Lung (tissue), 12 donors: Measurements from ENCODE around the gene SSBP3. TPM values are rescaled to one million over a fixed set of nuclear protein-coding genes. Genes with fewer than 3 reads are reported as not detected.

Experiments
- ATAC-seq: fragments of 200-7000 bp; cut with Tn5 transposase; one replicate; pipeline ENCODE4 v1.9.1; 2020; ENCODE audit warnings: moderate number of reproducible peaks; ENCODE audit not compliant: insufficient read depth, low FRiP score
- DNase-seq, 3 donors: peaks; one replicate each; pipeline ENCODE4 v3.0.0-alpha.2; 2013 to 2017
- H3K27ac ChIP-seq, 2 donors: one replicate each; pipeline ENCODE4 v1.5.1; 2013; ENCODE audit warnings: mild to moderate bottlenecking in 2 of 2, moderate library complexity in 2 of 2, control low read depth in 1 of 2, inconsistent platforms in 1 of 2, low read depth in 1 of 2, low read length in 1 of 2
- H3K27me3 ChIP-seq, 3 donors: one replicate each; pipeline ENCODE4 v1.5.1; 2013; ENCODE audit warnings: low read length in 2 of 3; ENCODE audit not compliant: control insufficient read depth in 3 of 3, insufficient read depth in 3 of 3
- H3K36me3 ChIP-seq, 4 donors: one replicate each; pipeline ENCODE4 v1.5.1; 2013; ENCODE audit warnings: low read length in 4 of 4, mild to moderate bottlenecking in 1 of 4, moderate library complexity in 1 of 4; ENCODE audit not compliant: control insufficient read depth in 4 of 4, insufficient read depth in 4 of 4
- H3K4me1 ChIP-seq, 5 donors: one replicate each; pipeline ENCODE4 v1.5.1; 2013; ENCODE audit warnings: low read length in 5 of 5, mild to moderate bottlenecking in 2 of 5, moderate library complexity in 1 of 5; ENCODE audit not compliant: control insufficient read depth in 5 of 5, insufficient read depth in 5 of 5
- H3K4me3 ChIP-seq: one replicate; pipeline ENCODE4 v1.5.1; 2013; ENCODE audit warnings: mild to moderate bottlenecking, control low read depth, moderate library complexity
- H3K9ac ChIP-seq, 2 donors: one replicate each; pipeline ENCODE4 v1.5.1; 2013; ENCODE audit warnings: low read length in 2 of 2, control low read depth in 1 of 2; ENCODE audit not compliant: insufficient read depth in 1 of 2
- H3K9me3 ChIP-seq, 4 donors: one replicate each; pipeline ENCODE4 v1.5.1; 2013; ENCODE audit warnings: low read length in 3 of 4, mild to moderate bottlenecking in 1 of 4, moderate library complexity in 1 of 4; ENCODE audit not compliant: control insufficient read depth in 4 of 4, insufficient read depth in 3 of 4
- CTCF ChIP-seq: IDR thresholded peaks from 2 replicates; pipeline ENCODE4 v1.5.1; 2012; ENCODE audit warnings: mild to moderate bottlenecking; ENCODE audit errors: control extremely low read depth, extremely low read depth
- WGBS, 2 donors: extraction: QIAGEN DNeasy Blood & Tissue Kit; methylation state at CpG; one replicate each; pipeline ENCODE4 v1.1.7; 2013; 5-methylcytosine and 5-hydroxymethylcytosine counted together
- polyA plus RNA-seq, 2 donors: library from polyadenylated mRNA; stranded (reverse); fragments of 200-250 nt; gene quantifications; one replicate each; pipeline ENCODE4 v1.2.1, GENCODE V29; 2013
- total RNA-seq, 2 donors: library from RNA; depleted of rRNA in 1 of 2; stranded (reverse); fragments of >200 nt in 1 of 2; gene quantifications; one replicate each; pipeline ENCODE4 v1.2.1, GENCODE V29; 2014 to 2021
- donor health status: control.
- donor health status: control.
- donor health status: Bipolar disorder and iron deficiency.
- donor health status: healthy.
- donor health status: DM: yes; HTN: yes; CAD: no.

The SSBP3 gene
- total and polyA plus RNA-seq, 4 donors, result 15.9 to 47.8 (median 34.8) TPM

- DNase-seq (no peak), ATAC-seq (no peak)
- no peak overlapping the region for H3K4me3 ChIP-seq
- WGBS, 2 donors, result 23 to 45% methylated on average over 10 of the region's 10 CpGs
- no peak for TF ChIP-seq CTCF
- peaks cover 19 to 45% (median 29%) of the 10 kb centered on the region in 5 donors for H3K4me1 ChIP-seq
- peaks cover 2 to 27% (median 18%) of the 10 kb centered on the region in 4 donors for H3K36me3 ChIP-seq
- no peaks in the 10 kb centered on the region for H3K27me3 ChIP-seq
- H3K9ac ChIP-seq, result no peak overlapping the region
- H3K27ac ChIP-seq, result peak overlapping the region in 1 of 2 donors; percentile 1
- no peaks in the 10 kb centered on the region for H3K9me3 ChIP-seq
Measured at GRCh38 chr1:54403808-54404261, 2.4 kb downstream of the SSBP3 start.

GRCh38 chr1:54403405-54403804 is 2.8 kb downstream of the SSBP3 start:
- no peak for TF ChIP-seq CTCF
- peak overlapping the region in 1 of 2 donors; percentile 60 for H3K27ac ChIP-seq
- no peak overlapping the region for H3K9ac ChIP-seq
- H3K9me3 ChIP-seq, result no peaks in the 10 kb centered on the region
- peak in 1 of 3 donors; percentile 35 for DNase-seq
- H3K4me1 ChIP-seq, result peaks cover 18 to 41% (median 29%) of the 10 kb centered on the region in 5 donors
- no peak for ATAC-seq
- WGBS, 2 donors, result 63 to 72% methylated on average over 9 of the region's 9 CpGs
- no peak overlapping the region for H3K4me3 ChIP-seq
- H3K27me3 ChIP-seq, result no peaks in the 10 kb centered on the region
- peaks cover 2 to 31% (median 21%) of the 10 kb centered on the region in 4 donors for H3K36me3 ChIP-seq

GRCh38 chr1:54402896-54403295 is 3.3 kb downstream of the SSBP3 start:
- Histone ChIP-seq H3K4me1 (peaks cover 15 to 38% (median 27%) of the 10 kb centered on the region in 5 donors), H3K9ac (peak overlapping the region in 1 of 2 donors; percentile 7), H3K9me3 (no peaks in the 10 kb centered on the region), H3K4me3 (no peak overlapping the region), H3K36me3 (peaks cover 2 to 36% (median 22%) of the 10 kb centered on the region in 4 donors), H3K27ac (peak overlapping the region; percentile 37 to 60), H3K27me3 (no peaks in the 10 kb centered on the region)
- ATAC-seq (no peak), DNase-seq (peak in 1 of 3 donors; percentile 28)
- 63 to 68% methylated on average over 7 of the region's 7 CpGs for WGBS, 2 donors
- TF ChIP-seq CTCF, result no peak

GRCh38 chr1:54401799-54402198 is 4.4 kb downstream of the SSBP3 start:
- no peaks in the 10 kb centered on the region for H3K27me3 ChIP-seq
- no peak overlapping the region for H3K4me3 ChIP-seq
- H3K36me3 ChIP-seq, result peaks cover 2 to 38% (median 25%) of the 10 kb centered on the region in 4 donors
- H3K4me1 ChIP-seq, result peaks cover 14 to 46% (median 26%) of the 10 kb centered on the region in 5 donors
- no peak for DNase-seq
- H3K9me3 ChIP-seq, result no peaks in the 10 kb centered on the region
- 64 to 79% methylated on average over 6 of the region's 6 CpGs for WGBS, 2 donors
- TF ChIP-seq CTCF, result no peak
- no peak for ATAC-seq
- H3K9ac ChIP-seq, result no peak overlapping the region
- H3K27ac ChIP-seq, result no peak overlapping the region
